SH-SY5Y (cell line): ENCODE measurements around the gene SLC2A5.

Source experiments
- GATA2 ChIP-seq: IDR thresholded peaks from 2 replicates; pipeline ENCODE4 v1.6.1; 2011; ENCODE audit warnings: mild to moderate bottlenecking, low read depth, low read length
- GATA3 ChIP-seq: IDR thresholded peaks from 2 replicates; pipeline ENCODE4 v1.6.1; 2011; ENCODE audit warnings: low read depth, mild to moderate bottlenecking, low read length, moderate library complexity

SLC2A5 gene

DNA sequence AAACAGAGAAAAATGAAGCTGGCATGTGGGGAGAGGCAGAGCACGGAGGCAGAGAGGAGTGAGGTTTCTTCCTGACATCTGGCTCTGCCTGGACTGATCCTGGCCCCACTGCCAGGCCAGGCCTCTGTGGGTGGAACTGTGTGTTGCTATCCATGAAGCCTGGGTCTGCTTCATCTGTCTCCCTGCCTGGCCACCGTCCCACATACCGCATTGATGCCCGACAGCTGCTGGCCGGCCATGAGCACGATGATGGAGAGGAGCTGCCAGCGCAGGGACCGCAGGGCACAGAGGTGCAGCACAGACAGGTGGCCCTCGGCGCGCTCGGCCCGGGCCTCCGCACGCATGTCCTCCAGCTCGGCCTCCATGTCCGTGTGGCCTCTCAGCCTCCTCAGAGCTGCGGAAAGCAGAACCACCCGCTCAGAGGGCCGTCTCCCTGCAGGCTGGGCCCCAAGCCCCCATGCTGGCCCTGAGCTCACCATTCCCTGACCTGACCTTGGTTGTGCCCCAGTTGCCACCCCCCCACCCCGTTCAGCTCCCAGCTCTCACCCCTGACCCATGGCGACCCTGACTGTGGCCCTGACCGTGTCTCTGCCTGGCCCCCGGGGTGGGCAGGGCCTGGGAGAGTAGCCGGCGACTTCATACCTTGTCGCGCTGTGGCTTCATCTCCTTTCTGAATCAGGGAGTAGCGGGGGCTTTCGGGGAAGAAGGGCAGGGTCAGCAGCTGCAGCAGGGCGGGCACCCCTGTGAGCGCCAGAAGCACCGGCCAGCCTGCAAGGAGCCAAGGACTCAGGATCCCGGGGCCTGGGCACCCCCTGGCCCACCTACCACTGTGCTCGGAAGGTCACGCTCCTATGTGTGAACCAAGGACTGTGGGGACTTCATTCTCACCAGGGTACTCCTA, 54.7 kb downstream of the SLC2A5 start:
- TF ChIP-seq GATA2, result no peak
- no peak for TF ChIP-seq GATA3

- TF ChIP-seq GATA2 (no peak), GATA3 (no peak)
Measured at GRCh38 chr1:9013819-9014218, 55.6 kb downstream of the SLC2A5 start.

GRCh38 chr1:9010781-9011323, 58.6 kb downstream of the SLC2A5 start:
- TF ChIP-seq GATA3 (no peak), GATA2 (no peak)

GRCh38 chr1:9009438-9010370, 59.7 kb downstream of the SLC2A5 start:
- TF ChIP-seq GATA3 (no peak), GATA2 (no peak)

GRCh38 chr1:9008236-9008635, 61.2 kb downstream of the SLC2A5 start:
- TF ChIP-seq GATA2 (no peak), GATA3 (no peak)

DNA sequence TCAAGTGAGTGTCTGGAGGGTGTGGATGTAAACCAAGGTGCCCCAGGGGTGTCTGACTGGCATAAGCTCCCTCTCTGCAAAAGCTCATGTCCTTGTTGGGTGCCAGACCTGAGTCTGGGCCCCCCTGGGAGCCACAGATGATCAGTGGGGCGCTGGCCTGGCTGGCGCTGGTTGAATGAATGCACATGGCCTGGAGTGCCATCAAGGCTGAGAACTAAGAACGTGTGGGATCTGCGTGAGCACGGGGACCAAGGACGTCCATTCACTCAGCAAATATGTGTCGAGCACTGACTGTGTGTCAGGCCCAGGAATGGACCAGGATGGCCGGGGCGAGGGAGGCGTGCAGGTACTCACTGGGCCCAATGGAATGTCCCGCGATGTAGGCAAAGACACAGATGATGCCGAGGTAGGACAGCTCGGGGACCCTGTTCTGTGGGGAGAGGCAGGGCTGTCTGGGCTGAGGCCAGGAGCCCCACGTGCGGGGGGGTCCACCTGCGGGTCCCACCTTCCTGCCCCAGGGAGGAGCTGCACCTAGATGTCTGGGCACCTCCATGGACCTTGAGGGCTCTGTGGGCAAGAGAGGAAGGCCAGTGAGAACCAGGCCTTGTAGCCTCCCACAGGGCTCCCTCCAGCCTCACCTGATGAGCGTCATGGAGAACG, 62.3 kb downstream of the SLC2A5 start:
- TF ChIP-seq GATA2 (no peak), GATA3 (no peak)

DNA sequence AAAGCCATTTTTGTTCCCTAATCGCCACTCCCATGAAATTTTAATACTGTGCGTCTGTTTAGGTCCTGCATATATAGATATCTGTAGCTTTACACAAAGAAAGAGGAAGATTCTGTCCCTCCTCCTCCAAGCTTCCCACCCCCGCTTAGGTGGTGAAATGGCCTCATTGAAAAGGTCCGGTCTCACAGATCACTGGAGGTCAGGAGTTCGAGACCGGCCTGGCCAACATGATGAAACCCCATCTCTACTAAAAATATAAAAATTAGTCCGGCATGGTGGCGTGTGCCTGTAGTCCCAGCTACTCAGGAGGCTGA, 64.1 kb downstream of the SLC2A5 start:
- TF ChIP-seq GATA2 (no peak), GATA3 (no peak)

GRCh38 chr1:9004700-9005394, 64.6 kb downstream of the SLC2A5 start:
- no peak for TF ChIP-seq GATA2
- no peak for TF ChIP-seq GATA3

DNA sequence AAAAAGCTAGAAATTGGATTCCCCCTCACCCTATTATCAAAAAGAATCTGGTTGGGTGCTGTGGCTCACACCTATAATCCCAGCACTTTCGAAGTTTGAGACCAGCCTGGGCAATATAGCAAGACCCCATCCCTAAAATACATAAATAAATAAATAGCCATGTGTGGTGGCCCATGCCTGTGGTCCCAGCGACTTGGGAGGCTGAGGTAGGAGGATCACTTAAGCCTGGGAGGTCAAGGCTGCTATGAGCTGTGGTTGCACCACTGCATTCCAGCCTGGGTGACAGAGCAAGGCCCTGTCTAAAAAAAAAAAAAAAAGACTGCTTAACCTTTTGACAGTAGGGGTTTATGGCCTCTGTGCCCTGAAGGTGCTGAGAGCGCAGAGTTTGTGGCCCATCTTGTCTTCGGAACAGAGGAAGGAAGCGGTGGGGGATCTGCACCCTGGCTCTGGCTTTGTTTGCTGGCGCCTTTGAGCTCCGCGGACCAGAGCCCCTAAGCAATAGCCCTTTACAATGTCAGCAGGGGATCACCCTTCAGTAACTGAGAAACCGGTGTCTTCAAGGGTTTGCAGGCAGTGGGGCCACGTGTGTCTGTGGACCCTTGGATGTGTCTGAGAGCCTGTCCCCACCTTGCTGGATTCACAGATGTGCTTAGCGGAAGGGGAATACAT, 65.3 kb downstream of the SLC2A5 start:
- TF ChIP-seq GATA3, result no peak
- no peak for TF ChIP-seq GATA2

- no peak for TF ChIP-seq GATA3
- TF ChIP-seq GATA2, result no peak
Measured at GRCh38 chr1:8992936-8993687, 76.3 kb downstream of the SLC2A5 start.

DNA sequence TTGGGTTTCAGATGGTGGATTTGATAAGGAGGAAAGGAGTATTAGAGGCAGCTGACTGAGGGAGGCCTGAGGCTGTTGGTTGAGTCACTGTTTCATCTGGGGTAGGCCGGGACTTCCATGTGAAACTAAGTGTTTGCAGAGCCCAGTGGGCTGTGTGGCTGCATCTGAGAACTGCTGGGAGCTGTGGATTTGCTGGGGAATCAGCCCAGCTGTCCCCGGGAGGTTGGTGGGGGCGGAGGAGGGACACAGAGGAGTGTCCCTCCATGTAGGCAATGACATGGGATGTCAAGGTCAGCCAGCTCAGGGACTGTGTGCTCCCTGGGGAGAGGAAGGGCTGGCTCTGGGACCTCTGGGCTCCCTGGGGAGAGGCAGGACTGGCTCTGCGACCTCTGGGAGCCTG, 79.6 kb downstream of the SLC2A5 start:
- TF ChIP-seq GATA2 (peak; percentile 71), GATA3 (no peak)

GRCh38 chr1:8989061-8989460, 80.4 kb downstream of the SLC2A5 start:
- no peak for TF ChIP-seq GATA2
- TF ChIP-seq GATA3, result no peak

DNA sequence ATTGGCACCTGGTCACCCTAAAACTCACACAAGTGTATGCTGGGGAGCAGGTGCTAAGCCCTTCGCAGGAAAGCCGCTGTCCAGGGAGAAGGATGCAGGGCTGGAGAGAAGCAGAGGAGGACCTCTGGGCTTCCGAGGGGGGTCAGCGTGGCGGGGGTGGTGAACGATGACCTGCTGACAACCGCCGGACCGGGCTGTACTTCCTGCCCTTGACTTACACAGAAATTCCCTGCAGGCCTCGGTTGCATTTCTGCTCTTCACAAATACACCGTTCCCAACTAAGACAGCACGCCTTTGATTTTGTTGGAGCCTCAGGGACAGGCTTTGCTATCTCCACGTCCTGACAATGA, 80.8 kb downstream of the SLC2A5 start:
- no peak for TF ChIP-seq GATA2
- no peak for TF ChIP-seq GATA3
